Heart right ventricle (tissue), 16 donors: Measurements from ENCODE around the gene PLEKHA8. TPM values are rescaled to one million over a fixed set of nuclear protein-coding genes. Genes with fewer than 3 reads are reported as not detected.
A peak's percentile ranks its signal among the peaks of the same experiment; 100 is the strongest.

Experiments
- ATAC-seq, 8 donors: fragments of 200-7000 bp; cut with Tn5 transposase; one replicate each; pipeline ENCODE4 v1.9.1; 2020; ENCODE audit warnings: mild to moderate bottlenecking in 8 of 8, moderate library complexity in 8 of 8, moderate number of reproducible peaks in 1 of 8
- DNase-seq, 2 donors: peaks; one replicate each; pipeline ENCODE4 v3.0.0-alpha.2; 2020
- H3K27ac ChIP-seq, 10 donors: fragments of 200-600 bp; sonication (generic) in 2 of 10; one replicate each; pipeline versions ENCODE4 v1.5.0 to v1.8.0; 2020 to 2022; ENCODE audit warnings: mild to moderate bottlenecking in 3 of 10
- H3K27me3 ChIP-seq, 7 donors: fragments of 200-600 bp; one replicate each; pipeline ENCODE4 v1.8.0; 2021 to 2022; ENCODE audit warnings: mild to moderate bottlenecking in 2 of 7
- H3K36me3 ChIP-seq, 9 donors: fragments of 200-600 bp; sonication (generic) in 1 of 9; one replicate each; pipeline versions ENCODE4 v1.5.0 to v1.8.0; 2020 to 2022; ENCODE audit warnings: mild to moderate bottlenecking in 2 of 9
- H3K4me1 ChIP-seq, 9 donors: fragments of 200-600 bp; sonication (generic) in 1 of 9; one replicate each; pipeline versions ENCODE4 v1.5.0 to v1.8.0; 2020 to 2022; ENCODE audit warnings: mild to moderate bottlenecking in 4 of 9
- H3K4me3 ChIP-seq, 10 donors: fragments of 200-600 bp; sonication (generic) in 2 of 10; one replicate each; pipeline versions ENCODE4 v1.5.0 to v1.8.0; 2020 to 2022; ENCODE audit warnings: mild to moderate bottlenecking in 7 of 10, moderate library complexity in 2 of 10
- H3K9me3 ChIP-seq, 11 donors: fragments of 200-600 bp in 10 of 11; sonication (generic) in 2 of 11; one replicate each; pipeline versions ENCODE4 v1.5.0 to v1.8.0; 2013 to 2022; ENCODE audit warnings: mild to moderate bottlenecking in 2 of 11, control low read depth in 1 of 11, moderate library complexity in 1 of 11
- CTCF ChIP-seq, 9 donors: fragments of 200-600 bp; sonication (generic) in 2 of 9; IDR thresholded peaks; one replicate each; pipeline versions ENCODE4 v1.5.0 to v1.8.0; 2021 to 2022; ENCODE audit warnings: antibody characterized with exemption in 9 of 9, mild to moderate bottlenecking in 5 of 9, moderate library complexity in 1 of 9
- WGBS, 2 donors: extraction: QIAGEN DNeasy Blood & Tissue Kit; methylation state at CpG; one replicate each; pipeline ENCODE4 v1.1.7; 2013; ENCODE audit warnings: inconsistent platforms in 1 of 2; 5-methylcytosine and 5-hydroxymethylcytosine counted together
- intact Hi-C, 10 donors: fragments of 100-400 bp; cut with DNase I; formaldehyde crosslinking; loops; one replicate each; pipeline versions ENCODE4 v1.11.1 to v1.14.2; 2022
- polyA plus RNA-seq, 2 donors: library from polyadenylated mRNA; stranded (reverse); fragments of 200-250 nt; gene quantifications; one replicate each; pipeline ENCODE4 v1.2.3, GENCODE V29; 2013
- total RNA-seq, 10 donors: library from RNA; stranded (reverse); fragmentation: NEBNext Ultra II Directional in 3 of 10; extraction: Animal tissue kit (Norgen Biotek cat#: 25700) in 3 of 10; gene quantifications; one replicate each; pipeline versions ENCODE4 v1.2.1 to v1.2.4, GENCODE V29; 2021 to 2023
- donor health status: Arrhythmogenic right ventricular cardiomyopathy.
- donor health status: ischemic (EF 13 %, LVEDD 7.1; RV severe dilation, severe dysfunction).
- donor health status: healthy with polysubstance abuse.
- donor health status: DM: no; HTN: yes; CAD: no.
- donor health status: DM: no; HTN: no; CAD: no.
- donor health status: ischemic (EF 25% LVEDD 6.9; RV normal size, moderate dysfunction).
- donor health status: ischemic (EF 25% LVEDD 5.7; RV mildly dilated, moderate dysfunction).
- donor health status: healthy.
- donor health status: DM: yes; HTN: yes; CAD: no.
- donor health status: Ischemic cardiomyopathy.
- donor health status: ischemic (EF 35%, LVEDD 5.7; RV mildly dilated, moderate dysfunction).
- donor health status: nonischemic (EF 11% LVEDD 7.7; RV severe dilation, severe dysfunction).
- donor health status: DM: yes; HTN: yes; CAD: no.
- donor health status: PGD.
- donor health status: ischemic (EF 29% LVEDD 5.4; RV normal size, mild dysfunction).
- donor health status: nonischemic (EF 23%, LVEDD 6.1; RV moderate dilation, normal function).

The PLEKHA8 gene
- total and polyA plus RNA-seq, 12 donors = 1.8 to 6.0 (median 4.0) TPM

- Histone ChIP-seq H3K4me1 (peaks cover 0 to 15% (median 0%) of the 10 kb centered on the region in 9 donors), H3K9me3 (no peaks in the 10 kb centered on the region), H3K36me3 (peaks cover 0 to 9% (median 0%) of the 10 kb centered on the region in 9 donors), H3K27me3 (no peaks in the 10 kb centered on the region), H3K27ac (no peak overlapping the region), H3K4me3 (no peak overlapping the region)
- DNase-seq (no peak), ATAC-seq (peak in 1 of 8 donors; percentile 37)
- intact Hi-C loops = no loop called here
- no peak for TF ChIP-seq CTCF (IDR thresholded peaks at IDR 0.05)
Observed at GRCh38 chr7:30040938-30041337, 12.7 kb downstream of the PLEKHA8 start.

GRCh38 chr7:30041526-30042269 lies 13.5 kb downstream of the PLEKHA8 start:
- no peak for TF ChIP-seq CTCF (IDR thresholded peaks at IDR 0.05)
- Histone ChIP-seq H3K27me3 (no peaks in the 10 kb centered on the region), H3K36me3 (peaks cover 0 to 17% (median 0%) of the 10 kb centered on the region in 9 donors), H3K4me1 (peaks cover 0 to 20% (median 0%) of the 10 kb centered on the region in 9 donors), H3K4me3 (no peak overlapping the region), H3K27ac (no peak overlapping the region), H3K9me3 (no peaks in the 10 kb centered on the region)
- WGBS, 2 donors = 88 to 97% methylated on average over 4 of the region's 4 CpGs
- DNase-seq = no peak
- no peak for ATAC-seq
- intact Hi-C loops = no loop called here

- intact Hi-C loops = no loop called here
- Histone ChIP-seq H3K9me3 (no peaks in the 10 kb centered on the region), H3K4me3 (no peak overlapping the region), H3K27me3 (no peaks in the 10 kb centered on the region), H3K27ac (no peak overlapping the region), H3K4me1 (peaks cover 0 to 13% (median 0%) of the 10 kb centered on the region in 9 donors), H3K36me3 (peaks cover 0 to 62% (median 12%) of the 10 kb centered on the region in 9 donors)
- no peak for ATAC-seq
- DNase-seq = no peak
- TF ChIP-seq CTCF (IDR thresholded peaks at IDR 0.05) = no peak
- 82 to 85% methylated on average over 3 of the region's 3 CpGs for WGBS, 2 donors
Observed at GRCh38 chr7:30046127-30046770, 18.0 kb downstream of the PLEKHA8 start.

GRCh38 chr7:30047124-30047523 lies 18.9 kb downstream of the PLEKHA8 start:
- Histone ChIP-seq H3K9me3 (no peaks in the 10 kb centered on the region), H3K4me3 (no peak overlapping the region), H3K36me3 (peaks cover 0 to 71% (median 18%) of the 10 kb centered on the region in 9 donors), H3K27ac (no peak overlapping the region), H3K27me3 (no peaks in the 10 kb centered on the region), H3K4me1 (peaks cover 0 to 13% (median 0%) of the 10 kb centered on the region in 9 donors)
- peak in 4 of 8 donors; percentile 30 to 53 (median 47) for ATAC-seq
- WGBS, 2 donors = 43 to 49% methylated on average over 2 of the region's 2 CpGs
- TF ChIP-seq CTCF (IDR thresholded peaks at IDR 0.05) = no peak
- intact Hi-C loops = no loop called here
- DNase-seq = no peak
